Mucosa of descending colon (tissue), 3 donors: ENCODE data around the gene LMTK3. TPM values are rescaled to one million over a fixed set of nuclear protein-coding genes. Genes with fewer than 3 reads are reported as not detected.
A peak's percentile ranks its signal among the peaks of the same experiment; 100 is the strongest.
"Not testable (repeated sequence)": the region's sequence is repeated elsewhere in the genome, so short reads cannot be mapped to it uniquely, and the experiment has no call there.

ENCODE experiments used
- ATAC-seq: fragments of 200-7000 bp; cut with Tn5 transposase; one replicate; pipeline ENCODE4 v1.9.1; 2020; ENCODE audit warnings: mild to moderate bottlenecking, moderate library complexity
- DNase-seq, 3 donors: peaks; one replicate each; pipeline ENCODE4 v3.0.0-alpha.2; 2020
- H3K36me3 ChIP-seq: fragments of 200-600 bp; one replicate; pipeline ENCODE4 v1.8.0; 2021; ENCODE audit warnings: low read depth, mild to moderate bottlenecking
- H3K4me1 ChIP-seq: fragments of 200-600 bp; one replicate; pipeline ENCODE4 v1.8.0; 2021; ENCODE audit warnings: low read depth, mild to moderate bottlenecking
- H3K4me3 ChIP-seq: fragments of 200-600 bp; one replicate; pipeline ENCODE4 v1.8.0; 2021; ENCODE audit warnings: mild to moderate bottlenecking
- H3K9me3 ChIP-seq: fragments of 200-600 bp; one replicate; pipeline ENCODE4 v1.8.0; 2021; ENCODE audit warnings: mild to moderate bottlenecking
- intact Hi-C, 2 donors: fragments of 100-400 bp; cut with DNase I in 1 of 2; cut with micrococcal nuclease in 1 of 2; formaldehyde crosslinking; loops; one replicate each; pipeline versions ENCODE4 v1.11.0 to v1.11.1; 2022; cut with DNase I, micrococcal nuclease
- total RNA-seq, 3 donors: library from RNA; stranded (reverse); fragmentation: NEBNext Ultra II Directional in 2 of 3; extraction: Animal tissue kit (Norgen Biotek cat#: 25700) in 2 of 3; gene quantifications; one replicate each; pipeline versions ENCODE4 v1.2.1 to v1.2.4, GENCODE V29; 2021 to 2023
- TF ChIP-seq, protein P1 (sequence below): fragments of 200-600 bp; IDR thresholded peaks from one replicate; pipeline ENCODE4 v1.8.0; 2022; ENCODE audit warnings: antibody characterized with exemption, mild to moderate bottlenecking
- donor health status: DM: no; HTN: no; CAD: no; lungs with moderate emphysema.
- donor health status: DM: no; HTN: no; CAD: no.
- donor health status: DM: no; HTN: yes; CAD: no.

LMTK3 gene
- total RNA-seq, 3 donors from 2014 or later, result 0.48 to 2.6 (median 1.3) TPM

DNA sequence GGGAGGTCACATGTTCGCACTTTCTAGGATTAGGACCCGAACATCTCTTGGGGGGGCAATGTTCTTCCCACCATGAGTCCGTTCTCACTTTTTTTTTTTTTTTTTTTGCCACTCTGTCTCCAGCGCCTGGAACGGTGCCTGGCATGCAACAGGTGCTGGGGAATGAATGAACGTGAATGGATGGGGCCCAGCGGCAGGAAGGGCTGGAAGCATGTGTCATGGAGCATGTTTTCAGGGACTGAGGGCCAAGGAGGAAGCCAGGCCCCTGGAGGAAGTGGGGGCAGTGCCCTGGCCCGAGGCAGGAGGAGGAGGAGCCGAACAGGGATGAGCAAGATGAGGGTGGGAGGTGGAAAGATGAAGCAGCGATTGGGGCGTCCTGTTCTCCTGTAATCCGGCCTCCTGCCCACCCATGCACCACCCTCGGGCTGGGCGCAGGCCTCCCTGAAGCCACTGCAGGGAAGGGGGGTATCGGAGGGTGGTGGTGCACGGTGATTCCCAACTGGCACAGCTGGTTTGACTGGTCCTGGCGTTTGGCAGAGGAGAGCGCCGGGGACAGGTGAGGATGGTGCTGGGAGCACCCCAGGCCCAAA is 31.6 kb upstream of the LMTK3 start:
- ATAC-seq, result peak; percentile 85
- peak in 2 of 3 donors; percentile 67 to 70 for DNase-seq
- Histone ChIP-seq H3K36me3 (no peaks in the 10 kb centered on the region), H3K4me1 (peaks cover 9% of the 10 kb centered on the region), H3K9me3 (no peaks in the 10 kb centered on the region), H3K4me3 (no peak overlapping the region)
- intact Hi-C loops, result no loop called here
- TF ChIP-seq, protein P1, sequence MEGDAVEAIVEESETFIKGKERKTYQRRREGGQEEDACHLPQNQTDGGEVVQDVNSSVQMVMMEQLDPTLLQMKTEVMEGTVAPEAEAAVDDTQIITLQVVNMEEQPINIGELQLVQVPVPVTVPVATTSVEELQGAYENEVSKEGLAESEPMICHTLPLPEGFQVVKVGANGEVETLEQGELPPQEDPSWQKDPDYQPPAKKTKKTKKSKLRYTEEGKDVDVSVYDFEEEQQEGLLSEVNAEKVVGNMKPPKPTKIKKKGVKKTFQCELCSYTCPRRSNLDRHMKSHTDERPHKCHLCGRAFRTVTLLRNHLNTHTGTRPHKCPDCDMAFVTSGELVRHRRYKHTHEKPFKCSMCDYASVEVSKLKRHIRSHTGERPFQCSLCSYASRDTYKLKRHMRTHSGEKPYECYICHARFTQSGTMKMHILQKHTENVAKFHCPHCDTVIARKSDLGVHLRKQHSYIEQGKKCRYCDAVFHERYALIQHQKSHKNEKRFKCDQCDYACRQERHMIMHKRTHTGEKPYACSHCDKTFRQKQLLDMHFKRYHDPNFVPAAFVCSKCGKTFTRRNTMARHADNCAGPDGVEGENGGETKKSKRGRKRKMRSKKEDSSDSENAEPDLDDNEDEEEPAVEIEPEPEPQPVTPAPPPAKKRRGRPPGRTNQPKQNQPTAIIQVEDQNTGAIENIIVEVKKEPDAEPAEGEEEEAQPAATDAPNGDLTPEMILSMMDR, result no peak

- intact Hi-C loops, result no loop called here
- Histone ChIP-seq H3K4me3 (no peak overlapping the region), H3K9me3 (no peaks in the 10 kb centered on the region), H3K36me3 (no peaks in the 10 kb centered on the region), H3K4me1 (peaks cover 9% of the 10 kb centered on the region)
- DNase-seq (no peak), ATAC-seq (no peak)
- TF ChIP-seq, protein P1, result no peak
Observed at GRCh38 chr19:48541813-48542212, 30.2 kb upstream of the LMTK3 start.

GRCh38 chr19:48540110-48540509 is 28.5 kb upstream of the LMTK3 start:
- DNase-seq (no peak), ATAC-seq (peak; percentile 20)
- intact Hi-C loops, result no loop called here

GRCh38 chr19:48539503-48540096 is 28.0 kb upstream of the LMTK3 start:
- DNase-seq, result peak in 1 of 3 donors; percentile 74
- H3K36me3 ChIP-seq, result no peaks in the 10 kb centered on the region
- no peak overlapping the region for H3K4me3 ChIP-seq
- intact Hi-C loops, result no loop called here
- TF ChIP-seq, protein P1, result no peak
- H3K4me1 ChIP-seq, result peaks cover 9% of the 10 kb centered on the region
- ATAC-seq, result peak; percentile 68
- H3K9me3 ChIP-seq, result no peaks in the 10 kb centered on the region

More at GRCh38 chr19:48540110-48540509, 28.5 kb upstream of the LMTK3 start:
- TF ChIP-seq, protein P1, result no peak
- H3K36me3 ChIP-seq, result no peaks in the 10 kb centered on the region
- peaks cover 9% of the 10 kb centered on the region for H3K4me1 ChIP-seq
- no peak overlapping the region for H3K4me3 ChIP-seq
- H3K9me3 ChIP-seq, result no peaks in the 10 kb centered on the region

GRCh38 chr19:48538057-48538456 is 26.4 kb upstream of the LMTK3 start:
- DNase-seq, H3K4me3 ChIP-seq, ATAC-seq, intact Hi-C loops, H3K4me1 ChIP-seq, H3K9me3 ChIP-seq, H3K36me3 ChIP-seq: not testable (repeated sequence)

- Histone ChIP-seq H3K4me1 (peaks cover 5% of the 10 kb centered on the region), H3K4me3 (no peak overlapping the region), H3K36me3 (no peaks in the 10 kb centered on the region), H3K9me3 (no peaks in the 10 kb centered on the region)
- no peak for DNase-seq
- TF ChIP-seq, protein P1, result no peak
- intact Hi-C loops, result no loop called here
- no peak for ATAC-seq
Observed at GRCh38 chr19:48537541-48537940, 25.9 kb upstream of the LMTK3 start.
